Endothelial cell (in vitro differentiated cells): Measurements from ENCODE around the gene P4HA2. TPM values are rescaled to one million over a fixed set of nuclear protein-coding genes. Genes with fewer than 3 reads are reported as not detected.

ENCODE experiments used
- DNase-seq: peaks from one replicate; pipeline ENCODE4 v3.0.0; 2021; ENCODE audit warnings: low spot score
- H3K27ac Mint-ChIP-seq: one replicate; pipeline ENCODE4 v1.8.0; 2021; ENCODE audit warnings: mixed read lengths, inconsistent platforms; ENCODE audit not compliant: unreplicated experiment
- H3K27me3 Mint-ChIP-seq: one replicate; pipeline ENCODE4 v1.8.0; 2021; ENCODE audit warnings: mild to moderate bottlenecking, moderate library complexity, mixed read lengths, inconsistent platforms; ENCODE audit not compliant: unreplicated experiment
- H3K36me3 Mint-ChIP-seq: one replicate; pipeline ENCODE4 v1.8.0; 2021; ENCODE audit warnings: mild to moderate bottlenecking, low read depth, mixed read lengths, inconsistent platforms; ENCODE audit not compliant: unreplicated experiment
- H3K4me1 Mint-ChIP-seq: one replicate; pipeline ENCODE4 v1.8.0; 2021; ENCODE audit warnings: mild to moderate bottlenecking, mixed read lengths, inconsistent platforms; ENCODE audit not compliant: unreplicated experiment
- H3K4me3 Mint-ChIP-seq: one replicate; pipeline ENCODE4 v1.8.0; 2021; ENCODE audit warnings: mild to moderate bottlenecking, mixed read lengths, inconsistent platforms; ENCODE audit not compliant: unreplicated experiment
- H3K9me3 Mint-ChIP-seq: one replicate; pipeline ENCODE4 v1.8.0; 2021; ENCODE audit warnings: mixed read lengths, inconsistent platforms; ENCODE audit not compliant: unreplicated experiment
- CTCF ChIP-seq: fragments of 200-600 bp; sonication (generic); IDR thresholded peaks from one replicate; pipeline ENCODE4 v1.5.0; 2021; ENCODE audit warnings: antibody characterized with exemption; ENCODE audit not compliant: unreplicated experiment
- total RNA-seq: library from RNA; stranded (reverse); fragmentation: NEBNext Ultra II Directional; extraction: Animal tissue kit (Norgen Biotek cat#: 25700); gene quantifications from one replicate; pipeline ENCODE4 v1.2.1, GENCODE V29; 2021; ENCODE audit not compliant: unreplicated experiment

P4HA2 gene
- total RNA-seq, 1 donor from 2014 or later: 9.9 TPM

GRCh38 chr5:132270335-132270665 is 42.6 kb upstream of the P4HA2 start:
- H3K36me3 Mint-ChIP-seq: no peaks in the 10 kb centered on the region
- no peak for TF ChIP-seq CTCF
- H3K27me3 Mint-ChIP-seq: peaks cover 18% of the 10 kb centered on the region

DNA sequence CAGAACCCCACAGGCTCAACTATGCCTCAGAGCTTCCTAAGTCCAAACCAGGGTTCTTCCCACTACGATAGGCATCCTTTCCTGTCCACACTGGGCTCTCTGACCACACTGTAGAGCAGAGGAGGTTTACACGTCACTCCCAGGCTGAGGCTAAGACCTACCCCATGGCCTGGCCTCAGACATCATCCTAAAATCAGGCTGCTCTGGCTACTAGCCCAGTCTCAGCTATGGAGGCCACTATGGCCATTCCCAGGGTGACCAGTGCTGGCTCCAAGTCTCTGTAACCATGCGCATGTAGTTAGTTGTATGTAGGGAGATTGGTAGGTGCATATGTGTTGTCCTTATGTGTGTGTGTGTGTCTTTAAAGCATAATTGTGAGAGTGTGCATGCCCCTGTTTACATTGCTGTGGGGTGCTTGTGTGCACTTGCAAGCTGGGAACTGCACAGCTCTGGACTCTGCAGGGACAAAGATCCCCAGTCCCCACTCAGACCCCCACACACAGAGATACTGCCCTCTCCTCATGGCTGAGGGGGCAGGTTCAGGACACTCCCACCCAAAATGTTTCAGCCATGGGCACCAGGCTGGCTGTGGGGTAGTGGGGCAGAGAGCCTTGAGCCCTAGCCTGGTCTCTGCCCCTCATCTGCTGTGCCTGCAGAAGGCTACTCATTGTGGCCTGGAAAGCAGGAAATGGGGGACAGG is 42.1 kb upstream of the P4HA2 start:
- H3K27me3 Mint-ChIP-seq: peaks cover 15% of the 10 kb centered on the region
- H3K36me3 Mint-ChIP-seq: no peaks in the 10 kb centered on the region
- peak overlapping the region; percentile 41 for H3K27ac Mint-ChIP-seq
- no peak overlapping the region for H3K4me3 Mint-ChIP-seq
- DNase-seq: no peak
- peaks cover 10% of the 10 kb centered on the region for H3K4me1 Mint-ChIP-seq
- no peaks in the 10 kb centered on the region for H3K9me3 Mint-ChIP-seq
- no peak for TF ChIP-seq CTCF

More at GRCh38 chr5:132270335-132270665, 42.6 kb upstream of the P4HA2 start:
- H3K4me3 Mint-ChIP-seq: no peak overlapping the region
- no peak overlapping the region for H3K27ac Mint-ChIP-seq
- DNase-seq: no peak
- peaks cover 5% of the 10 kb centered on the region for H3K4me1 Mint-ChIP-seq
- H3K9me3 Mint-ChIP-seq: no peaks in the 10 kb centered on the region

DNA sequence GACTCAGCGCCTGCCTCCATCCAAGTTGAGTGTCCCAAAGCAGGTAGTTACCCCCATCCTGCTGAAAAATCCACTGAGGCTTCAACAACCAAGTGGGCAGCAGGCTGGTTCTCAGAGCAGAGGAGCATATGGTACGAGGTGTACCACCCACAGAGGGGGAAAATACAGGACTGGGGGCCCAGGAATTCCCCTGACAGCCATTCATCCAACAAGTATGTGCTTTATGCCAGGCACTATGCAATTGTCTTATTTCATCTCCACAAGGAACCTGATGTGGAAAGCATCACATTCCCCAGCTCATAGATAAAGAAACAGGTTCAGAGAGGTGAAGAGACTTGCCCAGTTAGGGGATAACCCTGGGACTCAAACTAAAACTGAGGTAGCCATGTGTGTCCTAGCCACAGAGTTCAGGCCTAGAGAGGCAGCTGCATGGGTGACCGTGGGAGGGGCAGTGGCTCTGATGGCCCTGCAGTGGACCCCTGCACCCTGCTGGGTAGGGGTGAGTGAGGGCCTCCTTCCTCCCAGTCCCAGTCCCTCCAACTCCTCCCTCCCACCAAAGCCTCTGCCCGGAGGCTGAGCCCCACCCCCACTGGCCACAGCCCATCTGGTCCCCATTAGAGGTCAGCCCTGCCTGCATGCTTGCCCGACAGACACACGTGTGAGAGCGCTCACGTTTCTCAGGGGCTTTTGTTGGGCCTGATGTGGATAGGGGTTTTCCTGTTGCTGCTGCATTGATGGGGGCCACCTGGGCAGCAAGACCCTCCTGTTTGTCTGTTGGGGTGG is 41.3 kb upstream of the P4HA2 start:
- TF ChIP-seq CTCF: no peak
- Mint-ChIP-seq H3K4me3 (no peak overlapping the region), H3K4me1 (peaks cover 19% of the 10 kb centered on the region), H3K36me3 (no peaks in the 10 kb centered on the region), H3K27ac (no peak overlapping the region), H3K9me3 (no peaks in the 10 kb centered on the region), H3K27me3 (peaks cover 14% of the 10 kb centered on the region)
- no peak for DNase-seq

- H3K27ac Mint-ChIP-seq: no peak overlapping the region
- H3K27me3 Mint-ChIP-seq: peaks cover 13% of the 10 kb centered on the region
These were observed 40.5 kb upstream of the P4HA2 start for GRCh38 chr5:132267931-132268768.

More at GRCh38 chr5:132267931-132268768, 40.5 kb upstream of the P4HA2 start:
- no peak for TF ChIP-seq CTCF
- no peaks in the 10 kb centered on the region for H3K36me3 Mint-ChIP-seq
- no peak overlapping the region for H3K4me3 Mint-ChIP-seq
- H3K4me1 Mint-ChIP-seq: peaks cover 21% of the 10 kb centered on the region
- no peaks in the 10 kb centered on the region for H3K9me3 Mint-ChIP-seq
- no peak for DNase-seq
